ENCODE measurements around the gene FBXL16.

Gene FBXL16

GRCh38 chr16:724188-725040 is 18.8 kb upstream of the FBXL16 start:
- no peaks in the 10 kb centered on the region for H3K36me3 Mint-ChIP-seq (ENCODE audit: low read depth)
- no peaks in the 10 kb centered on the region for H3K9me3 Mint-ChIP-seq
- no peak for TF ChIP-seq CTCF (IDR thresholded peaks at IDR 0.05)
- DNase-seq: no peak
- peaks cover 12% of the 10 kb centered on the region for H3K27me3 Mint-ChIP-seq (ENCODE audit: low read depth, poor library complexity)
- peaks cover 10% of the 10 kb centered on the region for H3K4me1 Mint-ChIP-seq
- H3K4me3 Mint-ChIP-seq: no peak overlapping the region
- H3K27ac Mint-ChIP-seq: no peak overlapping the region

GRCh38 chr16:723695-724094 is 18.1 kb upstream of the FBXL16 start:
- no peaks in the 10 kb centered on the region for H3K9me3 Mint-ChIP-seq
- DNase-seq: no peak
- H3K27ac Mint-ChIP-seq: no peak overlapping the region
- peaks cover 17% of the 10 kb centered on the region for H3K4me1 Mint-ChIP-seq
- H3K36me3 Mint-ChIP-seq (ENCODE audit: low read depth): no peaks in the 10 kb centered on the region
- H3K27me3 Mint-ChIP-seq (ENCODE audit: low read depth, poor library complexity): peaks cover 8% of the 10 kb centered on the region
- H3K4me3 Mint-ChIP-seq: no peak overlapping the region
- no peak for TF ChIP-seq CTCF (IDR thresholded peaks at IDR 0.05)

GRCh38 chr16:722835-723633 is 17.4 kb upstream of the FBXL16 start:
- peaks cover 20% of the 10 kb centered on the region for H3K4me1 Mint-ChIP-seq
- H3K36me3 Mint-ChIP-seq (ENCODE audit: low read depth): no peaks in the 10 kb centered on the region
- H3K4me3 Mint-ChIP-seq: no peak overlapping the region

GRCh38 chr16:721765-722540 is 16.4 kb upstream of the FBXL16 start:
- TF ChIP-seq CTCF (IDR thresholded peaks at IDR 0.05): no peak
- H3K4me1 Mint-ChIP-seq: peaks cover 20% of the 10 kb centered on the region
- no peak for DNase-seq
- peaks cover 7% of the 10 kb centered on the region for H3K27me3 Mint-ChIP-seq (ENCODE audit: low read depth, poor library complexity)
- H3K9me3 Mint-ChIP-seq: no peaks in the 10 kb centered on the region
- H3K36me3 Mint-ChIP-seq (ENCODE audit: low read depth): no peaks in the 10 kb centered on the region
- peak overlapping the region; percentile 40 for H3K4me3 Mint-ChIP-seq
- no peak overlapping the region for H3K27ac Mint-ChIP-seq

More at GRCh38 chr16:722835-723633, 17.4 kb upstream of the FBXL16 start:
- H3K9me3 Mint-ChIP-seq: no peaks in the 10 kb centered on the region
- peaks cover 7% of the 10 kb centered on the region for H3K27me3 Mint-ChIP-seq (ENCODE audit: low read depth, poor library complexity)
- DNase-seq: no peak
- no peak for TF ChIP-seq CTCF (IDR thresholded peaks at IDR 0.05)
- no peak overlapping the region for H3K27ac Mint-ChIP-seq

- H3K9me3 Mint-ChIP-seq: no peaks in the 10 kb centered on the region
- peaks cover 24% of the 10 kb centered on the region for H3K4me1 Mint-ChIP-seq
- TF ChIP-seq CTCF (IDR thresholded peaks at IDR 0.05): no peak
- peaks cover 4% of the 10 kb centered on the region for H3K27me3 Mint-ChIP-seq (ENCODE audit: low read depth, poor library complexity)
- H3K4me3 Mint-ChIP-seq: peak within 1 kb of the TSS; percentile 86
- peak within 1 kb of the TSS; percentile 96 for H3K27ac Mint-ChIP-seq
- no peaks in the 10 kb centered on the region for H3K36me3 Mint-ChIP-seq (ENCODE audit: low read depth)
- peak; percentile 93 for DNase-seq
These were observed 15.6 kb upstream of the FBXL16 start, which contains the start of gene ANTKMT for GRCh38 chr16:720990-721764. Gene ANTKMT (plus strand): TSS chr16:721146. CDS start chr16:721275, 129 bp downstream.

Measured in nephron progenitor cell (in vitro differentiated cells).